ENCODE results near the gene MZB1.
A peak's percentile ranks its signal among the peaks of the same experiment; 100 is the strongest.

The MZB1 gene

GRCh38 chr5:139403787-139404483 lies 14.2 kb upstream of the MZB1 start, which contains the start of gene SPATA24:
Gene SPATA24 (minus strand): TSS chr5:139404089. CDS start chr5:139404060, 29 bp downstream.
- H3K4me3 Mint-ChIP-seq, result peak within 1 kb of the TSS; percentile 82
- intact Hi-C loops (cut with micrococcal nuclease), result loop anchor here (1.0 to 10.0 kb wide), 2 partner anchors 35 to 109 kb away; partner anchors contain the start of genes DNAJC18 and MATR3
- H3K27me3 Mint-ChIP-seq, result no peaks in the 10 kb centered on the region
- H3K4me1 Mint-ChIP-seq (ENCODE audit: low read depth), result peaks cover 29% of the 10 kb centered on the region
- peaks cover 6% of the 10 kb centered on the region for H3K36me3 Mint-ChIP-seq (ENCODE audit: low read depth)
- no peaks in the 10 kb centered on the region for H3K9me3 Mint-ChIP-seq
- H3K27ac Mint-ChIP-seq, result peak within 1 kb of the TSS; percentile 95

- Mint-ChIP-seq H3K36me3 (ENCODE audit: low read depth) (peaks cover 6% of the 10 kb centered on the region), H3K27ac (peak overlapping the region; percentile 95), H3K4me1 (ENCODE audit: low read depth) (peaks cover 29% of the 10 kb centered on the region), H3K9me3 (no peaks in the 10 kb centered on the region), H3K27me3 (no peaks in the 10 kb centered on the region), H3K4me3 (peak overlapping the region; percentile 82)
- intact Hi-C loops (cut with micrococcal nuclease), result loop anchor here (1.0 to 10.0 kb wide), 2 partner anchors 36 to 109 kb away; partner anchors contain the start of genes DNAJC18 and MATR3
Observed at GRCh38 chr5:139403418-139403786, 13.7 kb upstream of the MZB1 start.

- Mint-ChIP-seq H3K27me3 (no peaks in the 10 kb centered on the region), H3K4me3 (peak overlapping the region; percentile 28), H3K4me1 (ENCODE audit: low read depth) (peaks cover 31% of the 10 kb centered on the region), H3K27ac (peak overlapping the region; percentile 95), H3K9me3 (no peaks in the 10 kb centered on the region), H3K36me3 (ENCODE audit: low read depth) (peaks cover 6% of the 10 kb centered on the region)
- intact Hi-C loops (cut with micrococcal nuclease), result loop anchor here (1.0 to 10.0 kb wide), 2 partner anchors 37 to 108 kb away; partner anchors contain the start of genes DNAJC18 and MATR3
Observed at GRCh38 chr5:139402561-139403158, 12.9 kb upstream of the MZB1 start.

- H3K36me3 Mint-ChIP-seq (ENCODE audit: low read depth), result peaks cover 6% of the 10 kb centered on the region
- no peaks in the 10 kb centered on the region for H3K9me3 Mint-ChIP-seq
- no peaks in the 10 kb centered on the region for H3K27me3 Mint-ChIP-seq
- no peak overlapping the region for H3K27ac Mint-ChIP-seq
- peaks cover 33% of the 10 kb centered on the region for H3K4me1 Mint-ChIP-seq (ENCODE audit: low read depth)
- intact Hi-C loops (cut with micrococcal nuclease), result loop anchor here (10.0 kb wide), 1 partner anchor 107 kb away; the partner anchor contains the start of gene MATR3
- H3K4me3 Mint-ChIP-seq, result no peak overlapping the region
Observed at GRCh38 chr5:139401546-139401945, 11.8 kb upstream of the MZB1 start.

- H3K27me3 Mint-ChIP-seq, result peaks cover 18% of the 10 kb centered on the region
- H3K4me1 Mint-ChIP-seq (ENCODE audit: low read depth), result peaks cover 39% of the 10 kb centered on the region
- no peak overlapping the region for H3K4me3 Mint-ChIP-seq
- intact Hi-C loops (cut with micrococcal nuclease), result loop anchor here (10.0 kb wide), 1 partner anchor 105 kb away; the partner anchor contains the start of gene MATR3
- no peaks in the 10 kb centered on the region for H3K9me3 Mint-ChIP-seq
- H3K27ac Mint-ChIP-seq, result no peak overlapping the region
- peaks cover 6% of the 10 kb centered on the region for H3K36me3 Mint-ChIP-seq (ENCODE audit: low read depth)
Observed at GRCh38 chr5:139399501-139400121, 9.9 kb upstream of the MZB1 start.

GRCh38 chr5:139397921-139398320 lies 8.2 kb upstream of the MZB1 start:
- no peaks in the 10 kb centered on the region for H3K9me3 Mint-ChIP-seq
- H3K4me1 Mint-ChIP-seq (ENCODE audit: low read depth), result peaks cover 32% of the 10 kb centered on the region
- H3K27me3 Mint-ChIP-seq, result peaks cover 35% of the 10 kb centered on the region
- no peaks in the 10 kb centered on the region for H3K36me3 Mint-ChIP-seq (ENCODE audit: low read depth)
- intact Hi-C loops (cut with micrococcal nuclease), result no loop called here
- H3K27ac Mint-ChIP-seq, result no peak overlapping the region
- H3K4me3 Mint-ChIP-seq, result no peak overlapping the region

GRCh38 chr5:139396691-139397090 lies 7.0 kb upstream of the MZB1 start:
- H3K36me3 Mint-ChIP-seq (ENCODE audit: low read depth), result no peaks in the 10 kb centered on the region
- H3K27ac Mint-ChIP-seq, result no peak overlapping the region
- H3K4me3 Mint-ChIP-seq, result no peak overlapping the region
- peaks cover 46% of the 10 kb centered on the region for H3K27me3 Mint-ChIP-seq
- intact Hi-C loops (cut with micrococcal nuclease), result no loop called here
- peaks cover 36% of the 10 kb centered on the region for H3K4me1 Mint-ChIP-seq (ENCODE audit: low read depth)
- no peaks in the 10 kb centered on the region for H3K9me3 Mint-ChIP-seq

- Mint-ChIP-seq H3K36me3 (ENCODE audit: low read depth) (no peaks in the 10 kb centered on the region), H3K4me3 (no peak overlapping the region), H3K9me3 (no peaks in the 10 kb centered on the region), H3K27me3 (peaks cover 52% of the 10 kb centered on the region), H3K27ac (no peak overlapping the region), H3K4me1 (ENCODE audit: low read depth) (peaks cover 42% of the 10 kb centered on the region)
- intact Hi-C loops (cut with micrococcal nuclease), result no loop called here
Observed at GRCh38 chr5:139395844-139396640, 6.3 kb upstream of the MZB1 start.

GRCh38 chr5:139394654-139395566 lies 5.2 kb upstream of the MZB1 start, which contains the start of gene PROB1:
Gene PROB1 (minus strand): TSS chr5:139395104. CDS start chr5:139395081, 23 bp downstream.
- no peaks in the 10 kb centered on the region for H3K36me3 Mint-ChIP-seq (ENCODE audit: low read depth)
- H3K27me3 Mint-ChIP-seq, result peaks cover 59% of the 10 kb centered on the region
- H3K9me3 Mint-ChIP-seq, result no peaks in the 10 kb centered on the region
- intact Hi-C loops (cut with micrococcal nuclease), result loop anchor here (5.0 kb wide), 1 partner anchor 53 kb away; the partner anchor contains the start of gene PAIP2
- no peak within 1 kb of the TSS for H3K27ac Mint-ChIP-seq
- H3K4me3 Mint-ChIP-seq, result peak within 1 kb of the TSS; percentile 48
- peaks cover 43% of the 10 kb centered on the region for H3K4me1 Mint-ChIP-seq (ENCODE audit: low read depth)

- Mint-ChIP-seq H3K4me1 (ENCODE audit: low read depth) (peaks cover 49% of the 10 kb centered on the region), H3K27me3 (peaks cover 65% of the 10 kb centered on the region), H3K9me3 (no peaks in the 10 kb centered on the region), H3K4me3 (peak overlapping the region; percentile 48), H3K27ac (no peak overlapping the region), H3K36me3 (ENCODE audit: low read depth) (no peaks in the 10 kb centered on the region)
- intact Hi-C loops (cut with micrococcal nuclease), result loop anchor here (5.0 kb wide), 1 partner anchor 52 kb away; the partner anchor contains the start of gene PAIP2
Observed at GRCh38 chr5:139394123-139394653, 4.5 kb upstream of the MZB1 start.

GRCh38 chr5:139393497-139394122 lies 3.9 kb upstream of the MZB1 start:
- H3K4me3 Mint-ChIP-seq, result peak overlapping the region; percentile 80
- peak overlapping the region; percentile 80 for H3K27ac Mint-ChIP-seq
- H3K4me1 Mint-ChIP-seq (ENCODE audit: low read depth), result peaks cover 52% of the 10 kb centered on the region
- peaks cover 69% of the 10 kb centered on the region for H3K27me3 Mint-ChIP-seq
- no peaks in the 10 kb centered on the region for H3K9me3 Mint-ChIP-seq
- intact Hi-C loops (cut with micrococcal nuclease), result loop anchor here (5.0 kb wide), 1 partner anchor 51 kb away; the partner anchor contains the start of gene PAIP2
- H3K36me3 Mint-ChIP-seq (ENCODE audit: low read depth), result no peaks in the 10 kb centered on the region
